Measurements from ENCODE around the gene PPP1R15A.
"Not testable (repeated sequence)": the region's sequence is repeated elsewhere in the genome, so short reads cannot be mapped to it uniquely, and the experiment has no call there.

PPP1R15A gene

DNA sequence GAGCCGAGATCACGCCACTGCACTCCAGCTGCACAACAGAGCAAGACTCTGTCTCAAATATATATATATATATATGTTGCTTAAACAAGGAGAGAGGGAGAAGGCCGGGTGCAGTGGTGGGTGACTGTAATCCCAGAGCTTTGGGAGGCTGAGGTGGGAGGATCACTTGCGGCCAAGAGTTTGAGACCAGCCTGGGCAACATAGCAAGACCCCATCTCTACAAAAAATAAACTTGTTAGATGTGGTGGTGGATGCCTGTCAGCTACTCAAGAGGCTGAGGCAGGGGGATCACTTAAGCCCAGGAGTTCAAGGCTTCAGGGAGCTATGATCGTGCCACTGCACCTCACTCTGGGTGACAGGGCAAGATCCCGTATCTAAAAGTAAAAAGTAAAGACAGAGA, 30.6 kb upstream of the PPP1R15A start:
- in situ Hi-C loops (cut with MboI; ENCODE audit: low pct_unique_long_range_greater_than_20kb, low sequenced_read_pairs, unreplicated experiment): no loop called here
- TF ChIP-seq, protein P1, sequence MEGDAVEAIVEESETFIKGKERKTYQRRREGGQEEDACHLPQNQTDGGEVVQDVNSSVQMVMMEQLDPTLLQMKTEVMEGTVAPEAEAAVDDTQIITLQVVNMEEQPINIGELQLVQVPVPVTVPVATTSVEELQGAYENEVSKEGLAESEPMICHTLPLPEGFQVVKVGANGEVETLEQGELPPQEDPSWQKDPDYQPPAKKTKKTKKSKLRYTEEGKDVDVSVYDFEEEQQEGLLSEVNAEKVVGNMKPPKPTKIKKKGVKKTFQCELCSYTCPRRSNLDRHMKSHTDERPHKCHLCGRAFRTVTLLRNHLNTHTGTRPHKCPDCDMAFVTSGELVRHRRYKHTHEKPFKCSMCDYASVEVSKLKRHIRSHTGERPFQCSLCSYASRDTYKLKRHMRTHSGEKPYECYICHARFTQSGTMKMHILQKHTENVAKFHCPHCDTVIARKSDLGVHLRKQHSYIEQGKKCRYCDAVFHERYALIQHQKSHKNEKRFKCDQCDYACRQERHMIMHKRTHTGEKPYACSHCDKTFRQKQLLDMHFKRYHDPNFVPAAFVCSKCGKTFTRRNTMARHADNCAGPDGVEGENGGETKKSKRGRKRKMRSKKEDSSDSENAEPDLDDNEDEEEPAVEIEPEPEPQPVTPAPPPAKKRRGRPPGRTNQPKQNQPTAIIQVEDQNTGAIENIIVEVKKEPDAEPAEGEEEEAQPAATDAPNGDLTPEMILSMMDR (IDR thresholded peaks at IDR 0.05; ENCODE audit: extremely low read depth, insufficient read depth, missing control alignments): no peak

DNA sequence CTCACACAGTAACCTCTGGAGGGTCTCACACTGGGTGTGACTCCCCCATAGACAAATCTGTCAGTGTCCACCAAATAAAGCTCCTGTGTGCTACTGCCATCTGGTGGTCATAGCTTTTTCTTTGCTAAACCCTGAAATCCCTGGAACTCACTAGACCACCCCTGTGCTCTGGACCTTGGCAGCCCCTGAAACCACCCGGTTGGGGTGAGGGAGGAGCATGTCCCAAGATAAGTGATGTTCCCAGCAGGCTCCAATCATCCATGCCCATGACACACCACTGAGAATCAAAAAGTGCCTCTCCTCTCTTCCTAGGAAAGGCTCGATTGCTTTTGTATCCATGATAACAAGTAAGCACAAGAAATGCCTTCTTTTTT, 29.4 kb upstream of the PPP1R15A start:
- peak; percentile 66 for DNase-seq (ENCODE audit: low spot score)
- in situ Hi-C loops (cut with MboI; ENCODE audit: low pct_unique_long_range_greater_than_20kb, low sequenced_read_pairs, unreplicated experiment): no loop called here

More for the DNA sequence above, 30.6 kb upstream of the PPP1R15A start:
- DNase-seq (ENCODE audit: low spot score): no peak

GRCh38 chr19:48844472-48844871, 27.7 kb upstream of the PPP1R15A start:
- in situ Hi-C loops (cut with MboI; ENCODE audit: low pct_unique_long_range_greater_than_20kb, low sequenced_read_pairs, unreplicated experiment): no loop called here
- TF ChIP-seq, protein P1 (IDR thresholded peaks at IDR 0.05; ENCODE audit: extremely low read depth, insufficient read depth, missing control alignments): no peak
- DNase-seq (ENCODE audit: low spot score): no peak

More for the DNA sequence above, 29.4 kb upstream of the PPP1R15A start:
- TF ChIP-seq, protein P1 (IDR thresholded peaks at IDR 0.05; ENCODE audit: extremely low read depth, insufficient read depth, missing control alignments): peak; percentile 74

- TF ChIP-seq, protein P1 (IDR thresholded peaks at IDR 0.05; ENCODE audit: extremely low read depth, insufficient read depth, missing control alignments): no peak
- DNase-seq (ENCODE audit: low spot score): no peak
- in situ Hi-C loops (cut with MboI; ENCODE audit: low pct_unique_long_range_greater_than_20kb, low sequenced_read_pairs, unreplicated experiment): no loop called here
Observed at GRCh38 chr19:48845384-48845783, 26.8 kb upstream of the PPP1R15A start.

DNA sequence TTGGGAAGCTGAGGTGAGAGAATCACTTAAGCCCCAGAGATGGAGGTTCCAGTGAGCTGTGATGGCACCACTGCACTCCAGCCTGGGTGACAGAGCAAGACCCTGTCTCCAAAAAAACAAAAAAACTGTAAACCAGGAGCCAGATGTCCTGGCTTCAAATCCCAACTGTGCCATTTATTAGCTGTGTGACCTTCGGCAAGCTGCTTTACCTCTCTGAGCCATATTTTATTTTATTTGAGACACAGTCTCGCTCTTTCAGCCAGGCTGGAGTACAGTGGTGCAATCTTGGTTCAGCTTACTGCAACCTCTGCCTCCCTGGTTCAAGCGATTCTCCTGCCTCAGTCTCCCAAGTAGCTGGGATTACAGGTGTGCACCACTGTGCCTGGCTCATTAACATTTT, 25.6 kb upstream of the PPP1R15A start:
- in situ Hi-C loops (cut with MboI; ENCODE audit: low pct_unique_long_range_greater_than_20kb, low sequenced_read_pairs, unreplicated experiment); DNase-seq (ENCODE audit: low spot score): not testable (repeated sequence)

DNA sequence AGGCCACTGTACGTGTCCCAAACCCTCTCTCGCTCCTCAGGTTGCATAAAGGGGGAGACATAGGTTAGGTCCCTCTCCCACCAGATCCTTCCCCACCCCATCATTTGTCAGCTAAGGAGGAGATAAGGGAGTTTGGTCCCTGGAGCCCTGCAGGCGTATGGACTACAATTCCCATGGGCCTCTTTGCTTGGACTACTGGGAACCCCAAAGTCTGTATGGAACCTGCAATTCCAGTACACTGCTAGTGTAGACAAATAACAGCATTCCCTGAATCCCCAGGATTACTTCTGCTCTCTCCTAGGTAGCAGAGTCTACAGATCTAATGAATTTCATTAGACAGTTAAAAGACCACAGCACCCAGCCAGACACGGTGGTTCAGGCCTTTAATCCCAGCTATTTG, 19.9 kb upstream of the PPP1R15A start:
- TF ChIP-seq, protein P1 (IDR thresholded peaks at IDR 0.05; ENCODE audit: extremely low read depth, insufficient read depth, missing control alignments): no peak
- in situ Hi-C loops (cut with MboI; ENCODE audit: low pct_unique_long_range_greater_than_20kb, low sequenced_read_pairs, unreplicated experiment): loop anchor here (25.0 kb wide), 1 partner anchor 110 kb away; the partner anchor contains the start of genes BAX and FTL
- no peak for DNase-seq (ENCODE audit: low spot score)

GRCh38 chr19:48853483-48853882, 18.7 kb upstream of the PPP1R15A start:
- in situ Hi-C loops (cut with MboI; ENCODE audit: low pct_unique_long_range_greater_than_20kb, low sequenced_read_pairs, unreplicated experiment): loop anchor here (25.0 kb wide), 1 partner anchor 109 kb away; the partner anchor contains the start of genes BAX and FTL
- no peak for DNase-seq (ENCODE audit: low spot score)
- TF ChIP-seq, protein P1 (IDR thresholded peaks at IDR 0.05; ENCODE audit: extremely low read depth, insufficient read depth, missing control alignments): no peak
